HUES48 (cell line): ENCODE measurements around the gene RERG.

Experiments used
- H3K27ac ChIP-seq: one replicate; pipeline ENCODE4 v1.7.0; 2013; ENCODE audit warnings: low read depth, low read length, inconsistent platforms
- H3K27me3 ChIP-seq: 2 replicates; pipeline ENCODE4 v1.6.1; 2013; ENCODE audit warnings: mild to moderate bottlenecking, low read length; ENCODE audit not compliant: control insufficient read depth, insufficient read depth
- H3K36me3 ChIP-seq: 2 replicates; pipeline ENCODE4 v1.6.1; 2013; ENCODE audit warnings: low read length; ENCODE audit not compliant: control insufficient read depth, insufficient read depth
- H3K4me1 ChIP-seq: 2 replicates; pipeline ENCODE4 v1.6.1; 2013; ENCODE audit warnings: mild to moderate bottlenecking, low read length; ENCODE audit not compliant: control insufficient read depth, insufficient read depth
- H3K4me3 ChIP-seq: 2 replicates; pipeline ENCODE4 v1.5.1; 2013; ENCODE audit warnings: mild to moderate bottlenecking, low read depth, low read length
- H3K9ac ChIP-seq: 2 replicates; pipeline ENCODE4 v1.6.1; 2013; ENCODE audit warnings: mild to moderate bottlenecking, low read depth, low read length, moderate library complexity
- H3K9me3 ChIP-seq: 2 replicates; pipeline ENCODE4 v1.6.1; 2013; ENCODE audit warnings: low read length; ENCODE audit not compliant: control insufficient read depth, insufficient read depth

Gene RERG

GRCh38 chr12:15218794-15219193 is 2.4 kb downstream of the RERG start:
- Histone ChIP-seq H3K27me3 (peaks cover 27% of the 10 kb centered on the region), H3K4me1 (peaks cover 3% of the 10 kb centered on the region; the same call in 1 of the 2 replicates), H3K27ac (no peak overlapping the region), H3K4me3 (no peak overlapping the region), H3K36me3 (no peaks in the 10 kb centered on the region), H3K9ac (no peak overlapping the region), H3K9me3 (no peaks in the 10 kb centered on the region)

DNA sequence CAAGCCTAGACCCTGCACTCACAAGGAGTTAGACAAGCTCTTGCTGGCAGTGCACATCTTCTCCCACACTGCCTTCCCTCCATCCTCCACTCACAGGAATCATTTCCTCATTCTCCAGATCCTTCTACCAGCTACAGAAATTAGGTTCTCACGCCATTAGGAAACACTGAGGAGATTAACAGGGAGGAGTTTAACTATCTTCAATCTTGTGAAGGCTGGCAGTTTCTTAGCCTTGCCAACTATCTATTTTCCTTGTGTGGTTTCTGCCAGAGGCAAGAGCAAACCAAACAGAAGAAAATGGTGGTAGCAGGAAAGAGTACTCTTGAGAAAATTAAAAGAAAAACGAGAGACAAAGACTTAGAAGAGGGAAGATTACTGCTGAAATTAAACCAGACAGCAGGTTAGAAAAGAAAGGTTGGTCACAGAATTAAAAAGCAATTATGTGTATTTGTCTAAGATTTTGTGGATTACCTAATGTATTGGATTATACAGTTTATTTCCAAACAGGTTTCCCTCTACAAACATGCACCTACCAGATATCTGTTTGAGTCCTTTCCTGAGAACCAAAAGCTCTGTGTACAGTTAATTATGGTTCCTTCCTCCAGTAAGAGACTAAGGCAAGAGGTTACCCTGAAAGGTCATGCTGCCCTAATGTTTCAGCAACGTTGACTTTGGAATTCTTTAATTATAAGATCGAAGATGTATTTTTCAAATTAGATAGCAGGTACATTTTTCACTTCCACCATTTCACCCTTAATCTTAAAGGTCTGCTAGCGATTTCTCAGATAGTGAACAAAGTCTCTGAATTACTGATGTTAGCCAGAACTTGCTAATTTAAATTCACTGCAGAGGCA is 5.0 kb downstream of the RERG start:
- Histone ChIP-seq H3K36me3 (no peaks in the 10 kb centered on the region), H3K9me3 (no peaks in the 10 kb centered on the region), H3K27ac (no peak overlapping the region), H3K4me3 (no peak overlapping the region), H3K4me1 (no peaks in the 10 kb centered on the region; the same call in 1 of the 2 replicates), H3K27me3 (peaks cover 11% of the 10 kb centered on the region), H3K9ac (no peak overlapping the region)

DNA sequence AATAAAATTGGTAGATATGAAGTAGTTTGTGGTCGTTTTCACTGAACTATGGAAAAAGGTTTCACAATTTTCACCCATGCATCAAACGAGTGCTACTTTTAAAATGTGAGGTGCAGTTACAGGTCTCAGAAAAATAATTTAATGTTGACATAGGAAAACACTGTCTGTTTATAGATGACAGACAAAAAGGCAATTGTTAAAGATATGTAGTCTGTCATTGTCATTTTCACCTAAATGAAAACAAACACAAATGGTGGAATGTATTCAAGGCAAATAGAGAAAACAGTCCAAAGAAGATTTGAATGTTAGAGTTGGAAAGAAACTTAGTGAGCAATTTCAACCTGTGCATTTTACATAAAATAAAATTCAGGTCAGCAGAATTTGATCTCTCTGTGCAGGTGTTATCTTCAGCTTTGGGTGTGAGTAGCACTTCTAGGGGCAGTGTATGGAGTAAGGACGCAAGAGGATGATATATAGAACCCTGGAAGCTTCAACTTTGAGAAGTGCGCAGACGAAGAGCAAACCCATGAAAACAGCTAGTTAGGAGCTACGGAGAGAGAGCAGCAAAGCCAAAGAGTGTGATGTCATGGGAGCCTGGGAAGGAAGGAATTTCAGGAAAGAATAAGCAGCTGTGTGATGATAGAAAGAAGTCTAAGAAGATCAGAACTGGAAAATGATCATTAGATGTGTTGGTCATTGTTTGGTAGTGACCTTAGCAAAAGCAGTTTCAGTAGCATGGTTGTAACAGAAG is 6.2 kb downstream of the RERG start:
- Histone ChIP-seq H3K27ac (no peak overlapping the region), H3K9me3 (no peaks in the 10 kb centered on the region), H3K4me1 (no peaks in the 10 kb centered on the region; the same call in 1 of the 2 replicates), H3K4me3 (no peak overlapping the region), H3K36me3 (no peaks in the 10 kb centered on the region), H3K27me3 (peaks cover under 1% of the 10 kb centered on the region; the same call in 1 of the 2 replicates), H3K9ac (no peak overlapping the region)

DNA sequence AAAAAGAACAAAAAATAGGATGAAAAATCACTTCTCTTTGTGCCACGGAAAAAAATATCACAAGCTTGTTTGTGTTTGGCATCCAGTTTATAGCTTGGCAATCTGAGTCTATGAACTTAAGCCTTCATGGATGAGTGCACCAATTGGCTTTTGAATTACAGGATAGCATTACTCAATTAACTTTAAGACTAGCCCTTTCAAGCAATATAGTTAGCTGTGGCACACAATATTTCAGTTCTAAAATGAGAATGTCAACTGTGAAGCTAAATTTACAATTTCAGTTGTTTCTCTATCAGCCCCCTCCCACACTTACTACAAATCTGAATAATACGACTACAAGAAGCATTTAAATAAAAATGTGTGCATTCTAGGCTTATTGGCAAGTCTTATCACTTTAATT is 8.3 kb downstream of the RERG start:
- Histone ChIP-seq H3K4me1 (no peaks in the 10 kb centered on the region), H3K27ac (no peak overlapping the region), H3K36me3 (no peaks in the 10 kb centered on the region), H3K4me3 (no peak overlapping the region), H3K9me3 (no peaks in the 10 kb centered on the region), H3K9ac (no peak overlapping the region), H3K27me3 (no peaks in the 10 kb centered on the region)

GRCh38 chr12:15209782-15210181 is 11.4 kb downstream of the RERG start:
- H3K9ac ChIP-seq: no peak overlapping the region
- no peak overlapping the region for H3K27ac ChIP-seq
- H3K27me3 ChIP-seq: no peaks in the 10 kb centered on the region
- H3K4me1 ChIP-seq: peaks cover 23% of the 10 kb centered on the region
- no peaks in the 10 kb centered on the region for H3K9me3 ChIP-seq
- H3K4me3 ChIP-seq: no peak overlapping the region
- H3K36me3 ChIP-seq: no peaks in the 10 kb centered on the region

DNA sequence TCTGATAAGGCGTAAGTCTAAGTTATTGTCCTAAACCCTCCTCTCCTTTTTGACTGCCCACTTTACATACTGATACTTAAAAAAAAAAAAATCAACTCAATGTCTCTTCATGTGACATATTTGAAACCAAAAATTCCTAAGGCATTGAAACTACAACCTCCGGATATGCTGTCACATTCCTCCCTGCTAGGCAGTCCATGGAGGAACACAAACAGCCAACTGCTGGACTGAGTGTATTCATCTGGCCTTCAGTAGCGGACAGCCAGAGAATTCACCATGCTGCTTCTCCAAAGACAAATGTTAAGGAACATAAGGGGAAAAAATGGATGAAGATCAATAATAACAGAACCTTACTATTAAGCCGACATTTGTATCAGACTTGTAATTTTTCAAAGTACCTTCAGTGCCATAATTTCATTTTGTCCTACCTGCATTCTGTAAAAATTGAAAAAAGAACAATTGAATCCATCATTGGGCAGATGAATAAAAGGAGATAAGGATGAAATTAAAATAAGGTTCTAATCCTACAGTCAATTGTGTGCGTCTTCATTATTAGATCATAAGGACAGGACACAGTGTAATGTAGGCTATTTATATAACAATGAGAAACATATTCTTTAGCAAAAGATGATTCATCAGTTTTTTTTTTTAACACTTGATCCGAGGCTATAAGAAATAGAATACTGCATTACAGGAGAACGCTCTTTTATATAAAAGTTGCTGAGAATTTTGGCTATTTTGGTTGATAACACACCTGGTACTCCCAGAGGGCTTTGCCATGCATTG is 12.2 kb downstream of the RERG start:
- Histone ChIP-seq H3K27me3 (no peaks in the 10 kb centered on the region), H3K9me3 (no peaks in the 10 kb centered on the region), H3K36me3 (no peaks in the 10 kb centered on the region), H3K4me3 (no peak overlapping the region), H3K9ac (no peak overlapping the region), H3K4me1 (peaks cover 23% of the 10 kb centered on the region), H3K27ac (no peak overlapping the region)

GRCh38 chr12:15208140-15208539 is 13.1 kb downstream of the RERG start:
- H3K27me3 ChIP-seq: no peaks in the 10 kb centered on the region

DNA sequence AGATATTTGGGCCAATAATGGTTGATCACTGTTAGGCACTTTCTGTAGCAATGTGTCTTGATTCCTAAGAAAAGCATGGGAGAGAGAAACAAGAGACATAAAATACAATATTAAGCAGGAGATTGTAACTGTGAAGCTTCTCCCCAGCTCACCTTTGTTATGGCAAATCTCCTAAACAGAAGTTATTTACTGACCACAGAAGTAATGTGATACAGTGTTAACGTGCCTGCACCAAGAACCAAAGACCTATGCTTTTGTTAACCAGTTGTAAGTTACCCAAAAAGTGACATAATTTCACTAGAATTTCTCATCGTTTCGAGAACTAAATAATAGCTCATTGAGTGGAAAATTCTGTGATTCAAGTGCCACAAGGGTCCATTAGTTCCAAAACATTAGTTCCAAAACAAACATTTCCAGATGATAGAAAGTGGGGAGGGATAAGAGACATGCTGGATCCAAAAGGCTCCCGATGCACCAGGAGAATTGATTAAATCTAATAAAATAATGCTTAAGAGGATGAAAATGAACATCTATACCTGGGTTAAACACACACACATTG is 14.3 kb downstream of the RERG start:
- Histone ChIP-seq H3K9me3 (no peaks in the 10 kb centered on the region), H3K4me3 (peak overlapping the region; percentile 26; the same call in 1 of the 2 replicates), H3K36me3 (no peaks in the 10 kb centered on the region), H3K27ac (no peak overlapping the region), H3K27me3 (no peaks in the 10 kb centered on the region), H3K4me1 (peaks cover 23% of the 10 kb centered on the region), H3K9ac (peak overlapping the region; percentile 15; the same call in 1 of the 2 replicates)

More at GRCh38 chr12:15208140-15208539, 13.1 kb downstream of the RERG start:
- no peak overlapping the region for H3K9ac ChIP-seq
- H3K36me3 ChIP-seq: no peaks in the 10 kb centered on the region
- no peak overlapping the region for H3K27ac ChIP-seq
- H3K4me1 ChIP-seq: peaks cover 23% of the 10 kb centered on the region
- H3K4me3 ChIP-seq: no peak overlapping the region
- no peaks in the 10 kb centered on the region for H3K9me3 ChIP-seq

DNA sequence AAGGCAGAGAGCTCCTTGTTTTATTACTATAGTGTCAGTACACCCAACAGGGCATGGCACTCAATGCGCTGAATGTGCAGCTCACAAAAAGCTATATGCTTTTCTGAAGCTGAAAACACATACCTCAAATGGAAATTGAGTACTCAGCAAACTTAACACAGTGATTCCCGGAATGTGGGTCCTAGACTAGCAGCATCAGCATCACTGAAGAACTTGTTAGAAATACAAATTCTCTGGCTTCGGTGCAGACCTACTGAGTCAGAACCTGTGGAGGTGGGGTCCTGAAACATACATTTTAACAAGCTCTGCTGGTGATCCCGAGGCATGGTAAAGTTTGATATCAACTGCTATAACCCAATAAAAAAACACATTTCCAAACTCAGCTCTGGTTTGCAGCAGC is 14.9 kb downstream of the RERG start:
- peak overlapping the region; percentile 26; the same call in 1 of the 2 replicates for H3K4me3 ChIP-seq
- H3K36me3 ChIP-seq: no peaks in the 10 kb centered on the region

DNA sequence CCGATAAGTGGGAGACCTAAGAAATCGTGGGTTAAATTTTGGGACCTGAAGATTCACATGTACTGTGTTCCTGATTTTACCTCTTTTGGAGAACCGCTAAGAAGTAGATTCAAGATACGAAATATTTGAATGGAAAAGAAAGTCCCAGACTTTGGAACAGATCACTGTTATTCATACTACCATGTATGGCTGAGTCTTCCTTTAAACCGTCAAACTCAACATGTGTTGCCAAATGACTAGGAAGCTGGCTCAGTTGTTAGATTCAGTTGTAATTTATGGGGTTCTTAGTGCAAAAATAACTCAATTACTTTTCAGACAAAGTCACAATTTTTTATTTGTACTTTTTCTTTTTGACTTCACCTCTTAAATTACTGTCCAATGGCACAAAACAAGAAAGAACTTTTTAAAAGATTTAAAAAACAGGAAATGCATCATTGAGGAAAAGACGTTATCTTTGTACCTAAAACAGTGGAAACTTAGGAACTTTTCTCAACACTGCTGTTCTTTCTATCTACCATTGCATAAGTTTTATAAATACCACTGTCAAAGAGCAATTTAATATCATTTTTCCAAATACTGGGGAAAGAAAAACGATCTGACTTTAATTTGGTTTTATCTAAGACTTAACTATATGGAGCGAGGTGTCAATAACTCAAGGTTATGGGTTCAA is 15.7 kb downstream of the RERG start:
- Histone ChIP-seq H3K4me3 (no peak overlapping the region), H3K9ac (no peak overlapping the region), H3K36me3 (no peaks in the 10 kb centered on the region), H3K27me3 (no peaks in the 10 kb centered on the region), H3K9me3 (no peaks in the 10 kb centered on the region), H3K27ac (no peak overlapping the region), H3K4me1 (peaks cover 23% of the 10 kb centered on the region)

More for the DNA sequence above, 14.9 kb downstream of the RERG start:
- Histone ChIP-seq H3K27me3 (no peaks in the 10 kb centered on the region), H3K9ac (peak overlapping the region; percentile 15; the same call in 1 of the 2 replicates), H3K9me3 (no peaks in the 10 kb centered on the region), H3K27ac (no peak overlapping the region), H3K4me1 (peaks cover 23% of the 10 kb centered on the region)
